ENCODE measurements around the gene RAB9A.

DNA sequence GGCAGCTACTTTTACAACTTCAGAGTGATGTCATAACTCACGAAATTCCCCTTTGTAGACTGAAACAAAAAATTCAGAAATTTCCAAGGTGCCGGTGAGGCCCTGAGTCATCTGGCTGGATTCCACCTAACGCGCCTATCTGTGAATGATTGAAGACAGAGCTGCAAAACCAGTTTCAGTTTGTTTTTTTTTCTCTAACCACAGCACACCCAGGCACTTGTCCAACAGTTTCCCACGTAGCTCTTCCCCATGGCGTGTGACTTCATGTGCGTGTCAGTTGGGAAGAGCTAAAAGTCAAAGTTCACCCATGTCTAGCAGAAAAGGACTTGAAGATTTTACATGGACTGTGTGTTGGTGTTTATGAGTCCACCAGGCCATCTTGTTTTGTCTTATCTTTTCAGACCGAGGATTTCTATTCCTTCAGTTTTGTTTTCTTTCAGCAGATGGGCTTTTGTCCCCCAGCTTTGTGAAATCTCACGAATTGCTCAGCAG lies 19.6 kb upstream of the RAB9A start:
- TF ChIP-seq, protein P1, sequence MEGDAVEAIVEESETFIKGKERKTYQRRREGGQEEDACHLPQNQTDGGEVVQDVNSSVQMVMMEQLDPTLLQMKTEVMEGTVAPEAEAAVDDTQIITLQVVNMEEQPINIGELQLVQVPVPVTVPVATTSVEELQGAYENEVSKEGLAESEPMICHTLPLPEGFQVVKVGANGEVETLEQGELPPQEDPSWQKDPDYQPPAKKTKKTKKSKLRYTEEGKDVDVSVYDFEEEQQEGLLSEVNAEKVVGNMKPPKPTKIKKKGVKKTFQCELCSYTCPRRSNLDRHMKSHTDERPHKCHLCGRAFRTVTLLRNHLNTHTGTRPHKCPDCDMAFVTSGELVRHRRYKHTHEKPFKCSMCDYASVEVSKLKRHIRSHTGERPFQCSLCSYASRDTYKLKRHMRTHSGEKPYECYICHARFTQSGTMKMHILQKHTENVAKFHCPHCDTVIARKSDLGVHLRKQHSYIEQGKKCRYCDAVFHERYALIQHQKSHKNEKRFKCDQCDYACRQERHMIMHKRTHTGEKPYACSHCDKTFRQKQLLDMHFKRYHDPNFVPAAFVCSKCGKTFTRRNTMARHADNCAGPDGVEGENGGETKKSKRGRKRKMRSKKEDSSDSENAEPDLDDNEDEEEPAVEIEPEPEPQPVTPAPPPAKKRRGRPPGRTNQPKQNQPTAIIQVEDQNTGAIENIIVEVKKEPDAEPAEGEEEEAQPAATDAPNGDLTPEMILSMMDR (IDR thresholded peaks at IDR 0.05), result no peak
- TF ChIP-seq SIN3A (IDR thresholded peaks at IDR 0.05; ENCODE audit: borderline replicate concordance, low read depth, low read length), result no peak
- peak; percentile 65; the same call in 1 of the 2 replicates for TF ChIP-seq POLR2AphosphoS5 (IDR thresholded peaks at IDR 0.05; ENCODE audit: low read depth, low read length)
- 0 out of 2 replicates have a peak, but pooled peaks have one; percentile 20 for TF ChIP-seq REST (IDR thresholded peaks at IDR 0.05; ENCODE audit: low read depth, low read length)
- TF ChIP-seq, protein P2, sequence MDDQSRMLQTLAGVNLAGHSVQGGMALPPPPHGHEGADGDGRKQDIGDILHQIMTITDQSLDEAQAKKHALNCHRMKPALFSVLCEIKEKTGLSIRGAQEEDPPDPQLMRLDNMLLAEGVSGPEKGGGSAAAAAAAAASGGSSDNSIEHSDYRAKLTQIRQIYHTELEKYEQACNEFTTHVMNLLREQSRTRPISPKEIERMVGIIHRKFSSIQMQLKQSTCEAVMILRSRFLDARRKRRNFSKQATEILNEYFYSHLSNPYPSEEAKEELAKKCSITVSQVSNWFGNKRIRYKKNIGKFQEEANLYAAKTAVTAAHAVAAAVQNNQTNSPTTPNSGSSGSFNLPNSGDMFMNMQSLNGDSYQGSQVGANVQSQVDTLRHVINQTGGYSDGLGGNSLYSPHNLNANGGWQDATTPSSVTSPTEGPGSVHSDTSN (IDR thresholded peaks at IDR 0.05), result peak; percentile 93
- TF ChIP-seq TAF1 (IDR thresholded peaks at IDR 0.05; ENCODE audit: borderline replicate concordance, low read depth, low read length), result no peak
- TF ChIP-seq MAX (IDR thresholded peaks at IDR 0.05; ENCODE audit: low read depth), result no peak; the same call in none of the 2 replicates
- TF ChIP-seq JUND (IDR thresholded peaks at IDR 0.05), result peak; percentile 81
- no peak for TF ChIP-seq SMC3 (IDR thresholded peaks at IDR 0.05; ENCODE audit: low read depth, low read length)
- peak in 1 of 2 experiments; percentile 74; a peak in 2 of 4 replicates for TF ChIP-seq EP300 (IDR thresholded peaks at IDR 0.05; ENCODE audit: borderline replicate concordance in 1 of 2, low read depth in 1 of 2, low read length in 1 of 2)
- TF ChIP-seq, protein P3, sequence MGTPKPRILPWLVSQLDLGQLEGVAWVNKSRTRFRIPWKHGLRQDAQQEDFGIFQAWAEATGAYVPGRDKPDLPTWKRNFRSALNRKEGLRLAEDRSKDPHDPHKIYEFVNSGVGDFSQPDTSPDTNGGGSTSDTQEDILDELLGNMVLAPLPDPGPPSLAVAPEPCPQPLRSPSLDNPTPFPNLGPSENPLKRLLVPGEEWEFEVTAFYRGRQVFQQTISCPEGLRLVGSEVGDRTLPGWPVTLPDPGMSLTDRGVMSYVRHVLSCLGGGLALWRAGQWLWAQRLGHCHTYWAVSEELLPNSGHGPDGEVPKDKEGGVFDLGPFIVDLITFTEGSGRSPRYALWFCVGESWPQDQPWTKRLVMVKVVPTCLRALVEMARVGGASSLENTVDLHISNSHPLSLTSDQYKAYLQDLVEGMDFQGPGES (IDR thresholded peaks at IDR 0.05; ENCODE audit: low read depth, low read length), result no peak
- TF ChIP-seq MEF2A (IDR thresholded peaks at IDR 0.05; ENCODE audit: borderline replicate concordance, low read depth), result peak; percentile 14; the same call in 1 of the 2 replicates
- no peak for TF ChIP-seq RCOR1 (IDR thresholded peaks at IDR 0.05; ENCODE audit: low read length)
- peak; percentile 28; the same call in 1 of the 2 replicates for TF ChIP-seq FOXM1 (IDR thresholded peaks at IDR 0.05; ENCODE audit: low read depth)

All from SK-N-SH (cell line).